GM12875 (cell line): ENCODE results near the gene DERA.

Experiments
- H3K4me3 ChIP-seq: one replicate; pipeline ENCODE4 v1.5.1; 2011; ENCODE audit warnings: low read depth, low read length, control low read depth
- CTCF ChIP-seq: IDR thresholded peaks from 2 replicates; pipeline ENCODE4 v1.5.1; 2011; ENCODE audit warnings: low read depth, mild to moderate bottlenecking, control low read depth, inconsistent platforms, low read length, moderate library complexity, borderline replicate concordance; ENCODE audit not compliant: insufficient read depth

Gene DERA

GRCh38 chr12:15931590-15932053 is 20.5 kb downstream of the DERA start:
- TF ChIP-seq CTCF, result no peak

GRCh38 chr12:15932327-15932726 is 21.2 kb downstream of the DERA start:
- no peak overlapping the region for H3K4me3 ChIP-seq
- no peak for TF ChIP-seq CTCF

More at GRCh38 chr12:15931590-15932053, 20.5 kb downstream of the DERA start:
- H3K4me3 ChIP-seq, result no peak overlapping the region

GRCh38 chr12:15932971-15933370 is 21.8 kb downstream of the DERA start:
- no peak for TF ChIP-seq CTCF
- no peak overlapping the region for H3K4me3 ChIP-seq

- TF ChIP-seq CTCF, result no peak
- no peak overlapping the region for H3K4me3 ChIP-seq
Measured at GRCh38 chr12:15933751-15934150, 22.6 kb downstream of the DERA start.

GRCh38 chr12:15936751-15937150 is 25.6 kb downstream of the DERA start:
- TF ChIP-seq CTCF, result no peak

GRCh38 chr12:15937902-15938301 is 26.8 kb downstream of the DERA start:
- no peak overlapping the region for H3K4me3 ChIP-seq
- TF ChIP-seq CTCF, result no peak

More at GRCh38 chr12:15936751-15937150, 25.6 kb downstream of the DERA start:
- H3K4me3 ChIP-seq, result no peak overlapping the region

- TF ChIP-seq CTCF, result no peak
Measured at GRCh38 chr12:15939111-15939510, 28.0 kb downstream of the DERA start.

More at GRCh38 chr12:15939111-15939510, 28.0 kb downstream of the DERA start:
- H3K4me3 ChIP-seq, result no peak overlapping the region
